ENCODE results near the gene TEX22. TPM values are rescaled to one million over a fixed set of nuclear protein-coding genes. Genes with fewer than 3 reads are reported as not detected.

Gene TEX22
- total RNA-seq, 1 donor from 2014 or later = 0.99 TPM

GRCh38 chr14:105461903-105462302 lies 63.6 kb downstream of the TEX22 start:
- intact Hi-C loops (cut with micrococcal nuclease) = no loop called here
- H3K9me3 ChIP-seq (replicated peaks) = no peaks in the 10 kb centered on the region
- no peaks in the 10 kb centered on the region for H3K27me3 ChIP-seq (ENCODE audit: low read depth)
- peak overlapping the region; percentile 75 for H3K27ac ChIP-seq (replicated peaks)
- H3K4me3 ChIP-seq = no peak overlapping the region
- H3K4me1 ChIP-seq = peaks cover 37% of the 10 kb centered on the region
- TF ChIP-seq CTCF (IDR thresholded peaks at IDR 0.05; ENCODE audit: borderline replicate concordance) = no peak
- no peak for DNase-seq
- H3K36me3 ChIP-seq = peaks cover 55% of the 10 kb centered on the region

Other genes starting within 250 kb of the TEX22 start
- 26.1 TPM for gene JAG2, start 229.8 kb upstream of the TEX22 start, total RNA-seq
- 22.9 TPM for gene NUDT14, start 217.2 kb upstream of the TEX22 start, total RNA-seq
- gene BTBD6, start 150.0 kb upstream of the TEX22 start, total RNA-seq = 45.3 TPM
- 19.8 TPM for gene BRF1, start 97.5 kb upstream of the TEX22 start, total RNA-seq
- 64.0 TPM for gene PACS2, start 83.8 kb upstream of the TEX22 start, total RNA-seq
- 192 TPM for gene MTA1, start 21.3 kb downstream of the TEX22 start, total RNA-seq
- gene CRIP2, start 76.3 kb downstream of the TEX22 start, total RNA-seq = 1,068 TPM
- gene CRIP1, start 88.3 kb downstream of the TEX22 start, total RNA-seq = 65.9 TPM
- gene TEDC1, start 92.7 kb downstream of the TEX22 start, total RNA-seq = 4.0 TPM
- gene TMEM121, start 128.0 kb downstream of the TEX22 start, total RNA-seq = 2.1 TPM